ENCODE measurements around the gene ITGB3.

GRCh38 chr17:47251421-47251940 lies 2.1 kb upstream of the ITGB3 start:
- no peak for TF ChIP-seq YY1 (IDR thresholded peaks at IDR 0.05; ENCODE audit: low read depth, low read length)
- TF ChIP-seq EZH2 (IDR thresholded peaks at IDR 0.05; ENCODE audit: borderline replicate concordance, control insufficient read depth, low read depth, low read length): no peak
- TF ChIP-seq CTCF (IDR thresholded peaks at IDR 0.05 in 2 of 3, conservative IDR thresholded peaks at IDR 0.05 in 1 of 3; ENCODE audit: control insufficient read depth in 2 of 3, extremely low read depth in 1 of 3, insufficient read depth in 1 of 3, low read depth in 3 of 3, low read length in 3 of 3): no peak
- no peak for TF ChIP-seq HDAC6 (IDR thresholded peaks at IDR 0.05; ENCODE audit: unreplicated experiment)
- no peak for TF ChIP-seq IRF5 (IDR thresholded peaks at IDR 0.05; ENCODE audit: borderline replicate concordance)
- no peak for TF ChIP-seq REST (IDR thresholded peaks at IDR 0.05; ENCODE audit: low read depth, low read length)
- TF ChIP-seq EP300 (IDR thresholded peaks at IDR 0.05; ENCODE audit: borderline replicate concordance in 1 of 2, control insufficient read depth in 1 of 2, low read depth in 2 of 2, low read length in 2 of 2): no peak
- no peak for TF ChIP-seq NFIC (IDR thresholded peaks at IDR 0.05; ENCODE audit: low read depth, low read length)
- no peak for TF ChIP-seq CREM (IDR thresholded peaks at IDR 0.05; ENCODE audit: low read depth)
- TF ChIP-seq ZNF384 (IDR thresholded peaks at IDR 0.05; ENCODE audit: borderline replicate concordance, low read depth, low read length): no peak
- TF ChIP-seq RBBP5 (conservative IDR thresholded peaks at IDR 0.05): no peak
- no peak for TF ChIP-seq FOXM1 (IDR thresholded peaks at IDR 0.05; ENCODE audit: low read depth, low read length)
- TF ChIP-seq JUNB (IDR thresholded peaks at IDR 0.05): no peak
